ENCODE results near the gene MECP2.

The MECP2 gene

GRCh38 chrX:154061801-154062200, 35.7 kb downstream of the MECP2 start:
- no peak for DNase-seq (ENCODE audit: low spot score)

GRCh38 chrX:154059729-154060245, 37.7 kb downstream of the MECP2 start:
- no peak for DNase-seq (ENCODE audit: low spot score)

DNA sequence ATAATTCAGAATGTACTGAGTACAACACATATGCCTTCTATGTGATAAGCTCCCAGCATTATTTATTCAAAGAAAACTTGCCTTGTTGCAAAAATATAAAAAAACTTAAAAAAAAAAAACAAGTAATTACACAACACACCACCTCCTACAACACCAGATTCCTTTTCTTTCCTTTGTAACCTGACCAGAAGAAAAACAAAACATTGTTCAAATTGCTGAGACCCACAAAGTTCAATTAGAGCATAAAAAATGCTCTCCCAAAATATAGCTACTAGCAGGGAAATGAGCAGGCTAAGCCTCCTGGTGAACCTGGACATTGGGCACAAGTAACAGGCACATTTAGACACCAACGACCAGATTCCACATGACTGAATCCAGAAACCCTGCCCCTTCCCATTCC, 38.3 kb downstream of the MECP2 start:
- no peak for DNase-seq (ENCODE audit: low spot score)

- DNase-seq (ENCODE audit: low spot score): no peak
Observed at GRCh38 chrX:154058214-154058997, 39.1 kb downstream of the MECP2 start.

GRCh38 chrX:154057791-154058190, 39.7 kb downstream of the MECP2 start:
- DNase-seq (ENCODE audit: low spot score): no peak

DNA sequence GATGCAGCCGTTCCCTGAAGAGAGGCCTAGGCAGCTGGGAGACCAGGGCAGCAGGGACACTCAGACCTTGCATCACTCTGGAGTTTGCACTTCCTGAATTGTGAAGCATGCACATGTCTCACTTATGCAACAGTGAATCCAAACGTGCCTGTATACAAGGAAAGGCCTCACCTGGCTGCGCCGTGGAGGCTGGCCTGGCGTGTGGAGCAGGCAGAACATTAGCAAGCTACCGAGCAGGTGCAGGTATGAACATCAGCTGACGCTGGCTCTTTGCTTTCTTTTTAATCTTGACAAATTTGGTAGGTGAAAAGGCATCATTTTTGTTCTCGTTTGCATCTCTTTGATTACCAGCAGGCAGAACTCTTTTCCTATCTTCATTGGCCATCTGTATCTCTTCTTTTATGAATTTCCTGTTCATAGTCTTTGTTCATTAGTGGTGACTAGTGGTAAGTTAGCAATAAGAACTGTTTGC, 40.7 kb downstream of the MECP2 start:
- no peak for DNase-seq (ENCODE audit: low spot score)

DNA sequence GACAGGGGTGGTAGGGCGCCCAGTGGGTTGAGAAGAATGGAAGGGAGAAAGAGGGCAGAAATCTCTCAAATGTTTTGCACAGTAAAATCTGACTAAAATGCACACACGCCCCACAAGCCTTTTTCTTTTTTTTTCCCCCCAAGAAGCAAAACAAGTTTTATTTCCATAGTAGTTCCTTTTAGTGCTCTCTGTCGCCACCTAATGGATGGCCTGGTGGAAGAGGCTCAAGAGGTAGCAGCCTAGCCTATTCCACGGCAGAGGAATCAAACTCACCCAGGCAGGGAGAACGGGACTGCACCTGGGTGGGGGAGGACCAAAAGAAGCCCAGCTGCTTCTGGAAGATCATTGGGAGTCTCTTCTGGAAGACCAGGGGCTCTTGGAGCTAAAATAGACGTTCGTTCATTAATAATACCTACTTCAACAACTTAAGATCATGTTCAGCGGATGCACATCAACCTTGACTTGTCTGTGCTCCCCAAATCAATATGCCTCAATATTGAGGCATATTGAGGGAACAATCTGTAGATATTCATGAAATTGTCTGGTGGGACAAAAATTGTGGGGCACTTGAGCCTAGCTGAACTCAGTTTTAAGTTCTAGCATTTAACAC, 46.2 kb downstream of the MECP2 start:
- no peak for DNase-seq (ENCODE audit: low spot score)

DNA sequence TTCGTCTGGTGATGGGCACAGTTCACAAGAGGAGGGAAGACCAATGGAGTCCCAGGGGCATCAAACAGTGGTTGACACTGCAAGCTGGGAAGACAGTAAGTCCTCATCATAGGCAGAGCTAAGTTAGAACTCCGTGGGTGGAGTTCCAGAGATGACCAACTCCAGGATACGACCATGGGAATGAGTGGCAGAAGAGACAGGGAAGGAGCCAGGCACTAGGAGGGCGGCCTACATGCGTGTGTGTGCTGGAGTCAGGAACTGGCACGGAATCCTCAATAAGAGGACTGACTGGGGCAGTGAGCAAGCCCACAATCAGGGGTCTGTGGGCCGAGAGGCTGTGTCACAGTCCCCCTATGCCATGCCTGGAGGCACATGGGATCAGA, 47.4 kb downstream of the MECP2 start:
- no peak for DNase-seq (ENCODE audit: low spot score)

DNA sequence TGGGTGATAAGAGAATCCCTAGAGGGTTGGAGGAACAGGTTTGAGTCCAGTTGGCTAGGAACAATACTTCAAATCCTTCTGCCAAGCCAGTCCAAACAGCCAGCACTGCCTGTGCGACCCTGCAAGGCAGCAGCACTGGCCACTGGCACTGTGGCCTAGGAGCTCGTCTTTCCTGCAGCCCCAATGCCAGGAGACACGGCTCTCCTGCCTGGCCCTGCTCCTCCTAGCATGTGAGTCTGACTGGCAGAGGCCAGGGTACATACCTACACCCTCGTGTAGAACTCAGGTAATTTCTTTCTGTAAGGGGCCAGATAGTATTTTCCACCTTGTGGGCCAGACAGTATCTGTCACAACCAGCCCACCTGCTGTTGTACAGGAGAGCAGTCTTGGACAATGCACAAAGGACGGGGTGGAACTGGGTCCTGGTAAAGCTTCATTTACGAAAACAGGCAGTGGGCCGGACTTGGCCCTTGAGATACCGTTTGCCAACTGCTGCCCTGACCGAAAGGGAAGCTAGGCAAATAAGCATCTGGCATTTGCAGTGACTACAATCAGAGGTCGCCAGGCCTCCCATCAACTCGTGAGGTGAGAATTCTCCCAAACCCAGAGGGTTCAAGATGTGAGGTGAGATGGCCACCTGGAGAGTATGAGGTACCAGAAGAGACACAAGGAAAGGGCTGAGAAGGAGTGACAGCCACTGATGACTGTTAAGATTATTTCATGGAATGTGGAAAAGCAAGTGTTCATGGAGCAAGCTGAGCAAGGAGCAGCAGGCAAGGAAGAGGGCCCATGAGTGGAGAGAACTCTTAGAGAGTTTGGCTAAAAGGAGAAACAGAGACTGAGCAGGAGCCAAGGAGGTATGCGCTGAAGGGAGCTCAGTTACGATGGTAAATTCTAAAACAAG, 48.1 kb downstream of the MECP2 start:
- no peak for DNase-seq (ENCODE audit: low spot score)

GRCh38 chrX:154048398-154048797, 49.1 kb downstream of the MECP2 start:
- DNase-seq (ENCODE audit: low spot score): no peak

GRCh38 chrX:154046940-154047610, 50.4 kb downstream of the MECP2 start:
- DNase-seq (ENCODE audit: low spot score): no peak

DNA sequence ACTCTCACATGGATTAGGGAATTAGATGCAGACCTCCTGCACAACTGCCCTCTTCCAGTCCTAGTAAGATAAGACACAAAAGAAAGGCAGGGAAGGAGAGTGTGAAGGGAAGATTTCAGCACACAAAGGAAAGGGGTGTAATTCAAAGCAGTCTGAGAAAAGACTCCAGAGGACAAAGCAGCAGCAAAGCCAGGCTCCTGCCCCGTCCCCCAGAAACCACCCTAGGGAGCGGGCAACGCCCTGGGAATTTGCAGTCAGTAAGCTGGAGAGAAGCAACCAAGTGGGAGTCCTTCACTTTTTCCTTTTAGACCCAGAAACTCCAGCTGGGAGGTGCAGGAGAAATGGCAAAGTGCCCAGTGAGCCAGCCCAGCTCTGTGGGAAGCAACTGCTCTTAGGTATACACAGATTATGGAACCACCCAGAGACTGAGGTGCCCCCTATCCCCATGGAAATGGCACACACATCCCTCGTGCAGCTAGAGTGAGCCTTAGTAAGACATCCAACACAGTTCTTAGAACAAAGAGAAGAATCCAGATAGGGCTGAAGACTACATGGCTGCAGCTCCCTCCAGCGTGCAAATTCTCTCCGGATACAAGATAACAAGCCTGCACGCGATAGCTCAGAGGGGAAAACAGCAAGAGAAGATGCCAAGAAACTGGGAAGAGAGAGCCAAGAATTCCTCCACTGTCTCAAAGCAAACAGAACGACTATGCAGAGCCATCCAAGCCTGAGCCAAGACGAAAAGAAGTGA, 51.3 kb downstream of the MECP2 start:
- DNase-seq (ENCODE audit: low spot score): peak; percentile 51

- DNase-seq (ENCODE audit: low spot score): no peak
Observed at GRCh38 chrX:154044091-154044490, 53.4 kb downstream of the MECP2 start.

GRCh38 chrX:154043003-154043763, 54.3 kb downstream of the MECP2 start:
- no peak for DNase-seq (ENCODE audit: low spot score)

GRCh38 chrX:154040863-154041262, 56.7 kb downstream of the MECP2 start:
- no peak for DNase-seq (ENCODE audit: low spot score)

DNA sequence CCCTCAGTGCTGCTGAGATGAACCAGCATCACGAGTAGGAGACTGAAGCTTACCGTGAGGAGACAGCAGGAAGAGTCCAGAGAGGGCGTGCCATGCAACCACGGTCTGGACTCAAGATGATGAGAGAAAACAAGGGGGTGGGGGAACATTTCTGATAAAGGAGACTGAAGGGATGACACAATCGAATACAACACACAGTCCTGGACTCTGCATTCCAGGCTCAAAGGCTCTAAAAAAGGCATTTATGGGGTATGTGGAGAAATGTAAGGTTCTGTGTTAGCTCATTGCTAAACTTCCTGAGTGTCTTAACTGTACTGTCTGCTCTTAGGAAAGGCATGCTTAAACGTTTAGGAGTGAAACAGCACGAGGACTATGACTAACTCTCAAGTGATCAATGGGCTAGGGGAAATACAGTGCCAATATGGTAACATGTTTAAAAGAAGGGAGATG, 57.2 kb downstream of the MECP2 start:
- no peak for DNase-seq (ENCODE audit: low spot score)

DNA sequence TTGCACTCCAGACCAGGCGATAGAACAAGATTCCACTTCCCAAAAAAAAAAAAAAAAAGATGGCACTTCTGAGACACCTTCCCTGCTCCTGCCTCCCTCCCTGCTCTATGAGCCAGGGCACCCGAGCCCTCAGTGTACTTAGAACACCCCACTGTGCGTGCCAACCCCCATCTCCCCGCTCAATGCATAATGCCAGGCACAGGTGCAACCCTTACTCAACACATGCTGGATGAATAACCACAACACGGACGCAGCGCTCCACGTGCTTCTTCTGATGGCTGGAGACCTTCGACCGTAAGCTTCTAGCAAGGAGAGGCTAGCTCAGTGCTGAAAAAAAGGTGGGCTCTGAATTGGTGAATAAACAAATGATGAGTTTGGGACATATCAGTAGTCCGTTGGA, 57.9 kb downstream of the MECP2 start:
- DNase-seq (ENCODE audit: low spot score): no peak

DNA sequence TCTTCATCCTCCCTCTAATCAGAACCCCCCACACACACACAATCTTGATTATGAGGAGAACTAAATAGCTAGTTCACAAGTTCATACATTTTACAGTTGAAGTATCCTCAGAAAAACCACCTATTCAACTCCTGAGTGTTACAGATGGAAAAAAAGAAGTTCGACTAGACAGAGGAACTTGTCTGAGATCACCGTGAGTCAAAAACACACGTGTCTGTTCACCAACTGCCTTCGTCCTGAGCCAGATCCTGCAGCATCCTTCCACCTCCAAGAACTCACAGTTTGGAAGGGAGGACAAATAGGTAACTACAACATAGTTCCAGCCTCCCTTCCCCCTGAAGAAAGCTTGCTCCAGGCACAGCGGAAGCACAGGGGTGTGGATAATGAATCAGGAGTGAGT, 58.9 kb downstream of the MECP2 start:
- no peak for DNase-seq (ENCODE audit: low spot score)

DNA sequence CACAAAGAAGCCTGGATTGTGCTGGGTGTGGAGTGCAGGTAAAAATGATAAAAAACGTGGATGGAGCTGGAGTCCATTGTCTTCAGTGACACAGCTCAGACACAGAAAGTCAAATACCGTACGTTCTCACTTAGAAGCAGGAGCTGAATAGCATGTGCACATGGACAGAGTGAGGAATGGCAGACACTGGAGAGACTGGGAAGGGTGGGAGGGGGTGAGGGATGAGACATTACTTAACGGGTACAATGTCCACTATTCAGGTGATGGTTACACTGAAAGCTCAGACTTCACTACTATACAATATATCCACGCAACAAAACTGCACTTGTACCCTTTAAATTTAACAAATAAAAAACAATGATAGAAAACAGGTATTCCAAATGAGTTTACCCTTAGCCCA, 59.8 kb downstream of the MECP2 start:
- no peak for DNase-seq (ENCODE audit: low spot score)

- no peak for DNase-seq (ENCODE audit: low spot score)
Observed at GRCh38 chrX:154036513-154036912, 61.0 kb downstream of the MECP2 start.

Measured in ecto neural progenitor cell (in vitro differentiated cells).